WTC11 (cell line): ENCODE results near the gene GLYR1. TPM values are rescaled to one million over a fixed set of nuclear protein-coding genes. Genes with fewer than 3 reads are reported as not detected.

Experiments used
- ATAC-seq: fragments of 200-7000 bp; cut with Tn5 transposase; 2 replicates; pipeline ENCODE4 v1.10.0; 2021; ENCODE audit warnings: mild to moderate bottlenecking, moderate library complexity
- CTCF ChIA-PET: fragments of 300-600 bp; sonication (Branson Sonifier 250); formaldehyde crosslinking; loops from one replicate; lab custom pipeline; 2021; ENCODE audit warnings: antibody characterized with exemption; lab: Charles Lee
- POLR2A ChIA-PET: fragments of 350-600 bp; sonication (Branson Sonifier 250); formaldehyde crosslinking; loops from one replicate; lab custom pipeline; 2021; ENCODE audit warnings: antibody characterized with exemption; lab: Charles Lee
- DNase-seq: peaks from one replicate; pipeline ENCODE4 v3.0.0; 2021; ENCODE audit warnings: low spot score
- H3K27ac Mint-ChIP-seq: 2 replicates; pipeline ENCODE4 v1.8.0; 2021; ENCODE audit warnings: mixed read lengths
- H3K27me3 Mint-ChIP-seq: 2 replicates; pipeline ENCODE4 v1.8.0; 2021; ENCODE audit warnings: low read depth, mild to moderate bottlenecking, moderate library complexity, mixed read lengths
- H3K36me3 Mint-ChIP-seq: 2 replicates; pipeline ENCODE4 v1.8.0; 2021; ENCODE audit warnings: mixed read lengths
- H3K4me1 Mint-ChIP-seq: 2 replicates; pipeline ENCODE4 v1.8.0; 2022; ENCODE audit warnings: mixed read lengths
- H3K4me3 Mint-ChIP-seq: 2 replicates; pipeline ENCODE4 v1.8.0; 2021; ENCODE audit warnings: mild to moderate bottlenecking, moderate library complexity, mixed read lengths
- H3K9me3 Mint-ChIP-seq: 2 replicates; pipeline ENCODE4 v1.8.0; 2021; ENCODE audit warnings: mixed read lengths
- ARID4B ChIP-seq: sonication (generic); formaldehyde crosslinking; IDR thresholded peaks from 2 replicates; pipeline ENCODE4 v1.8.0; 2023; ENCODE audit warnings: missing genetic modification reagents, mild to moderate bottlenecking, borderline replicate concordance
- CTCF ChIP-seq: fragments of 200-600 bp; IDR thresholded peaks from 2 replicates; pipeline ENCODE4 v1.8.0; 2022; ENCODE audit warnings: antibody characterized with exemption
- E2F1 ChIP-seq: sonication (generic); formaldehyde crosslinking; IDR thresholded peaks from 2 replicates; pipeline ENCODE4 v1.8.0; 2022; ENCODE audit warnings: mild to moderate bottlenecking, missing genetic modification reagents
- EMX1 ChIP-seq: fragments of 250-450 bp; sonication (Bioruptor Pico); IDR thresholded peaks from 2 replicates; pipeline ENCODE4 v1.8.0; 2021; ENCODE audit warnings: mild to moderate bottlenecking
- ERG ChIP-seq: fragments of 250-450 bp; sonication (Bioruptor Pico); IDR thresholded peaks from 2 replicates; pipeline ENCODE4 v1.8.0; 2021; ENCODE audit warnings: mild to moderate bottlenecking
- HMGXB4 ChIP-seq: sonication (generic); formaldehyde crosslinking; IDR thresholded peaks from 2 replicates; pipeline ENCODE4 v1.8.1; 2023; ENCODE audit warnings: mild to moderate bottlenecking, moderate library complexity, missing genetic modification reagents
- NFE2L1 ChIP-seq: sonication (generic); formaldehyde crosslinking; IDR thresholded peaks from 2 replicates; pipeline ENCODE4 v1.8.1; 2023; ENCODE audit warnings: missing genetic modification reagents
- NR1H2 ChIP-seq: sonication (generic); formaldehyde crosslinking; IDR thresholded peaks from 2 replicates; pipeline ENCODE4 v1.9.0; 2021; ENCODE audit warnings: mild to moderate bottlenecking, moderate library complexity, missing genetic modification reagents
- OVOL2 ChIP-seq: fragments of 250-450 bp; sonication (Bioruptor Pico); IDR thresholded peaks from 2 replicates; pipeline ENCODE4 v1.9.0; 2021; ENCODE audit warnings: mild to moderate bottlenecking, borderline replicate concordance
- SMAD3 ChIP-seq: sonication (generic); formaldehyde crosslinking; IDR thresholded peaks from 2 replicates; pipeline ENCODE4 v1.8.0; 2022; ENCODE audit warnings: missing genetic modification reagents, mild to moderate bottlenecking, borderline replicate concordance
- SMAD4 ChIP-seq: sonication (generic); formaldehyde crosslinking; IDR thresholded peaks from 2 replicates; pipeline ENCODE4 v1.8.0; 2022; ENCODE audit warnings: mild to moderate bottlenecking, missing genetic modification reagents
- ZNF219 ChIP-seq: sonication (generic); formaldehyde crosslinking; IDR thresholded peaks from 2 replicates; pipeline ENCODE4 v1.8.0; 2023; ENCODE audit warnings: missing genetic modification reagents, mild to moderate bottlenecking, borderline replicate concordance
- ZNF263 ChIP-seq: sonication (generic); formaldehyde crosslinking; IDR thresholded peaks from 2 replicates; pipeline ENCODE4 v1.8.1; 2022; ENCODE audit warnings: low read depth, mild to moderate bottlenecking, moderate library complexity, missing genetic modification reagents
- ZNF425 ChIP-seq: fragments of 250-450 bp; sonication (Bioruptor Pico); conservative IDR thresholded peaks from 2 replicates; pipeline ENCODE4 v1.9.0; 2021; ENCODE audit warnings: mild to moderate bottlenecking
- ZSCAN18 ChIP-seq: fragments of 250-450 bp; sonication (Bioruptor Pico); IDR thresholded peaks from 2 replicates; pipeline ENCODE4 v2.1.2; 2022; ENCODE audit warnings: mild to moderate bottlenecking, moderate library complexity
- total RNA-seq: library from RNA; stranded (reverse); gene quantifications from 3 replicates; pipeline ENCODE4 v1.2.3, GENCODE V29; 2021

GLYR1 gene
- total RNA-seq, 1 experiment from 2014 or later = 103 TPM

GRCh38 chr16:4814542-4815173 lies 32.4 kb downstream of the GLYR1 start (continued):
- no peak for TF ChIP-seq ZSCAN18
- TF ChIP-seq, all 79 proteins: peak for 0

- CTCF ChIA-PET = interaction anchor here (1.3 kb wide), 1 partner anchor 11 kb away, joined by 6 read pairs; the partner anchor contains the start of gene ROGDI
- TF ChIP-seq SMAD3 (CRISPR knock-in tag) (no peak), SMAD4 (no peak), NR1H2 (CRISPR knock-in tag) (no peak), NFE2L1 (CRISPR knock-in tag) (no peak), E2F1 (CRISPR knock-in tag) (no peak)
- DNase-seq = no peak
- Mint-ChIP-seq H3K27me3 (no peaks in the 10 kb centered on the region), H3K4me3 (no peak overlapping the region), H3K27ac (no peak overlapping the region), H3K9me3 (no peaks in the 10 kb centered on the region), H3K4me1 (no peaks in the 10 kb centered on the region), H3K36me3 (peaks cover 66% of the 10 kb centered on the region)
- no peak for ATAC-seq
- POLR2A ChIA-PET = no interaction called here
Measured at GRCh38 chr16:4814046-4814445, 33.0 kb downstream of the GLYR1 start.

GRCh38 chr16:4813251-4814003 lies 33.7 kb downstream of the GLYR1 start:
- ATAC-seq (no peak), DNase-seq (no peak)
- ChIA-PET CTCF (interaction anchor here (1.3 kb wide), 1 partner anchor 10 kb away, joined by 6 read pairs; the partner anchor contains the start of gene ROGDI), POLR2A (interaction anchor here (0.6 kb wide), 1 partner anchor 42 kb away, joined by 3 read pairs; no protein-coding TSS in a partner anchor)
- no peaks in the 10 kb centered on the region for H3K4me1 Mint-ChIP-seq
- H3K9me3 Mint-ChIP-seq = no peaks in the 10 kb centered on the region
- no peak overlapping the region for H3K27ac Mint-ChIP-seq
- peaks cover 64% of the 10 kb centered on the region for H3K36me3 Mint-ChIP-seq
- no peak overlapping the region for H3K4me3 Mint-ChIP-seq
- H3K27me3 Mint-ChIP-seq = no peaks in the 10 kb centered on the region
- TF ChIP-seq CTCF (no peak), OVOL2 (CRISPR knock-in tag) (no peak), ZNF425 (CRISPR knock-in tag) (no peak), HMGXB4 (CRISPR knock-in tag) (no peak), ERG (CRISPR knock-in tag) (no peak), ZNF263 (CRISPR knock-in tag) (no peak), EMX1 (CRISPR knock-in tag) (no peak), ZNF219 (CRISPR knock-in tag) (no peak), ARID4B (no peak)
